ENCODE measurements around the gene RETSAT.
"Not testable (repeated sequence)": the region's sequence is repeated elsewhere in the genome, so short reads cannot be mapped to it uniquely, and the experiment has no call there.

Gene RETSAT

DNA sequence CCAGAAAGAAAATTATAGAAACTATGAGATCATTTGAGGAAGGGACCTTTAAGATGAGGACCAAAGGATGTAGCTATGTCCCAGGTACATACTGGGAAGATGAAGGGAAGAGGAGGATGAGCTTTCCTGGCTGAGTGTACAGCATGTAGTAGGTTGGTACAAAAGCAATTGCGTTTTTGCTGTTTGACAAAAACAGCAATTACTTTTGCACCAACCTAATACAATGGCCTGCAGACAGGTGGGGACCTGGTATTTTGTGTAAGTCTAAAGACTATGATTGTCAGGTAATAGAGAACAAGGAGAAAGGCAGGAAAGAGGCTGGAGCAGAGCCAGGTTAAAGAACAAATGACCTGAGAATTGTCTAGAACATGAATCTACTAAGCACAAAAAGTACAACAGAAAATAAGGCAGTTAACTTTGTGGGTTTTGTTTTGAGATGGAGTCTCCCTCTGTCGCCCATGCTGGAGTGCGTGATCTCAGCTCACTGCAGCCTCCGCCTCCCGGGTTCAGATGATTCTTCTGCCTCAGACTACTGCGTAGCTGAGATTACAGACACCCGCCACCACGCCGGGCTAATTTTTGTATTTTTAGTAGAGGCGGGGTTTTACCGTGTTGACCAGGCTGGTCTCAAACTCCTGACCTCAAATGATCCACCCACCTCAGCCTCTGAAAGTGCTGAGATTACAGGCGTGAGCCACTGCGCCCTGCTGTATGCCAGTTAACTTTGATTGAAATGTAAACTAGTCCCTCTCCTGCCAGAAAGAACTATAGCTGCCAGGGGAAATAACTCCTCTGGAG, 23.3 kb downstream of the RETSAT start:
- no peak for DNase-seq (ENCODE audit: low spot score)

DNA sequence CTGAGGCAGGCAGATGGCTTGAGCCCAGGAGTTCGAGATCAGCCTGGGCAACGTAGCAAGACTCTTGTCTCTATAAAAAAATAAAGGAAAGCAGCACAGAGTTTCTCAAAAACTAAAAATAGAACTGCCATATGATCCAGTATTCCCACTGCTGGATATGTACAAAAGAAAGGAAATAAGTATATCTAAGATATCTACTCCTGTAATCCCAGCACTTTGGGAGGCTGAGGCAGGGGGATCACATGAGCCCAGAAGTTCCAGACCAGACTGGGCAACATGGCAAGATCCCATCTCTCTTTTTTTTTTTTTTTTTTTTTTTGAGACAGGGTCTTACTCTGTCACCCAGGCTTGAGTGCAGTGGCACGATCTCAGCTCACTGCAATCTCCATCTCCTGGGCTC, 24.6 kb downstream of the RETSAT start:
- DNase-seq (ENCODE audit: low spot score), result not testable (repeated sequence)

DNA sequence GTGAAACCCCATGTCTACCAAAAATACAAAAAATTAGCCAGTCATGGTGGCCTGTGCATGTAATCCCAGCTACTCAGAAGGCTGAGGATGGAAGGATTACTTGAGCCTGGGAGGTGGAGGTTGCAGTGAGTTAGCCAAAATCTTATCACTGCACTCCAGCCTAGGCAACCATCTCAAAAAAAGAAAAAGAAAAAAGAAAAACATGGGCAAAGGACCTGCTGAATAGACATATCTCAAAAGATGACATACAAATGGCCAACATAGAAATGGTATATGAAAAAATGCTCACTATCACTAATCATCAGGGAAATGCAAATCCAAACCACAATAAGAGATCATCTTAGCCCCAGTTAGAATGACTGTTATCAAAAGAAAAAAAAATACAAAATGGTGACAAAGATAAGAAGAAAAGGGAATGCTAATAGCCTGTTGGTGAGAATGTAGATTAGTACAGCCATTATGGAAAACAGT, 25.1 kb downstream of the RETSAT start:
- DNase-seq (ENCODE audit: low spot score), result no peak

DNA sequence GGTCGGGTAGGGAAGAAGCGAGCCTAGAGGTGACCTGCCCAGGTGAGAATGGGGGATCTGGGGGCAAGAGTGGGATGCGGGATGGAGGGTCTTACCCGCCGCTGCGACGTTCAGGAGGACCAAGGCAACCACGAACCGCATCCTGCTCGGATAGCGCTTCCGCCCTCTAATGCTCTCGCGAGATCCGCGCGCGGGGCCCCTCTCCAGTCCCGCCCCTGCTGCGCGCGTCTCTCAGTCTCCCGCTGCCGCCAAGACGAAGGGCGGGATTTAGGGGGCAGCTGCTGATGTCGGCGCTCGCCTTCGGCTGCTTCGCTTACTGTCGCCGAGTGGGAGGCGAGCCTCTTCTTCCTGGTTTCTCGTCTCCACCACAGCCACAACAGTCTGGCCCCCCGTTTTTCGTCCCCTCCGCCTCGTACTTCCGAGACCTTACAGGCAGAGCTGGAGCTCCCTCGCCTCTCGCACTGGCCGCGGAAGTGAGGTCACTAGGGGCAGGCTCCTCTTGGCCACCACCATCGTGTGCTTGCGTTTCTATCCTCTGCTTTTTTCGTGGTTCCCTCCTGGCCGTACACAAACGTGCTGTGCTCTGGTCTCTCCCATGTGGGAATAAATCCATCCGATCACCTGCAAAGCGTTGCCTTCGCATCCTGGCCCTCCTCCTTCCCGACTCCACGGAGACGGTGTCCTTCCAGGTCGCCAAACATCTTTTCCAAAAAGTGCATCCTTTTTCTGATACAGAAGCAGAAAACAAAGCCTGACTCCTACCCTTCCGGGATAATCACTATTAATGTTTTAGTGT, 26.3 kb downstream of the RETSAT start, which contains the start of gene TGOLN2:
TGOLN2 (minus strand) TSS at position 168 of the 796 bp plus-strand sequence; CDS start at position 141, 27 bp downstream.
- peak; percentile 98 for DNase-seq (ENCODE audit: low spot score)

DNA sequence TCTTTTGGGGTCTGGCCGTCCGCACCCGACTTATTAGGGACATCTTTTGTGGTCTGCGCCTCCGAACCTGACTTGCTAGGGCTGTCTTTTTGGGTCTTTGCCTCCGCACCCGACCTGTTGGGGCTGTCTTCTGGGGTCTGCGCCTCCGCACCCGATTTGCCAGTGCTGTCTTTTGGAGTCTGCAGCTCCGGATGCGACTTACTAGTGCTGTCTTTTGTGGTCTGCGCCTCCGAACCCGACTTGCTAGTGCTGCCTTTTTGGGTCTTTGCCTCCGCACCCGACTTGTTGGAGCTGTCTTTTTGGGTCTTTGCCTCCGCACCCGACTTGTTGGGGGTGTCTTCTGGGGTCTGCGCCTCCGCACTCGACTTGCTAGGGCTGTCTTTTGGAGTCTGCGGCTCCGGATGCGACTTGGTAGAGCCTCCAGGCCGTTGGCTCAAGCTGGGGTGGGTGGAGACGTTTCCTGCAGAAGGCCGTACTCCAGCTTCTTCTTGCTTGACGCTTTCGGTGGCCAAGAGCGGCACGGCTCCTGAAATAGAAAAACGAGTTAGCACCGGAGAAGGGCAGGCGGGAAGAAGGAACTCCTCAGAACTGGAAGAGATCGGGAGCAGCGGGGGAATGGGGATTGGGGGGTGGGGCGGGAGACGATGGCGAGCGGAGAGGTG, 27.0 kb downstream of the RETSAT start:
- no peak for DNase-seq (ENCODE audit: low spot score)

DNA sequence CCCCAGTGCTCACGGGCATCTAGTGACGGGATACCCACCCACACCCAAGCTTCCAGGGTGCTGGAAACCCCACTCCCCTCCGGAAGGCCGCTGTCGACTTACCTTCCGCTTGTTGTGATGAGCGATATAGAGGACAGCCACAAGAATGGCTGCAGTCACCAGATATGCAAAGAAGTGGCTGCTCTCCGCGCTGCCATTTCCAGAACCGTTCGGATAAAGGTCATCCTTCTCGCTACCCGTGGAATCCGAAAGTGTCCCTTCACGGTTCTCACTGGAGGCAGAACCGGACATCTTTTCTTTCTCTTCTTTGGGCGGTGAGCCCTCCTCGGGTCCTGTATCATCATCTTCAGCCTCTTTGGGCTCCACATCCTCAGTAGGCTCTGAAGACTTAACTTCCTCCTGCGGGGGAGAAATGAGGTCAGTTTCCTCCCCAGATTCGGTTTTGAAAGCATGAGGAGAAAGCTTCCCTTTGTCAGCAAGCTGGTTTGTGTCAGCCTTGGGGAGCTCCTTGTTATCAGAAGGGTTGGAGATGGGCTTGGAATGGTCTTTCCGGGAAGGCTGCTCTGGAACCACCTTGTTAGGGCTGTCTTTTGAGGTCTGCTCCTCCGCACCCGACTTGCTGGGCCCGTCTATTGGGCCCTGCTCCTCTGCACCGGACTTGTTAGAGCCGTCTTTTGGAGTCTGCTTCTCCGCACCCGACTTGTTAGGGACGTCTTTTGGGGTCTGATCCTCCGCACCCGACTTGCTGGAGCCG, 27.7 kb downstream of the RETSAT start:
- no peak for DNase-seq (ENCODE audit: low spot score)

DNA sequence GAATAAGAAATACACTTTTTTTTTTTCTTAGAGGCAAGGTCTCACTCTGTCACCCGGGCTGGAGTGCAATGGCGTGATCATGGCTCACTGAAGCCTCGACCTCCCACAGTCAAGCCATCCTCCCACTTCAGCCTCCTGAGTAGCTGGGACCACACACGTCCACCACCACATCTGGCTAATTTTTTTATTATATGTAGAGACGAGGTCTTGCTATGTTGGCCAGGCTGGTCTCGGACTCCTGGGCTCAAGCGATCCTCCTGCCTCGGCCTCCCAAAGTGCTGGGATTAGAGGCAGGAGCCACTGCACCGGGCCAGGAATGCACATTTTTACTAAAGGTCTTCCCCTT, 28.9 kb downstream of the RETSAT start:
- no peak for DNase-seq (ENCODE audit: low spot score)

DNA sequence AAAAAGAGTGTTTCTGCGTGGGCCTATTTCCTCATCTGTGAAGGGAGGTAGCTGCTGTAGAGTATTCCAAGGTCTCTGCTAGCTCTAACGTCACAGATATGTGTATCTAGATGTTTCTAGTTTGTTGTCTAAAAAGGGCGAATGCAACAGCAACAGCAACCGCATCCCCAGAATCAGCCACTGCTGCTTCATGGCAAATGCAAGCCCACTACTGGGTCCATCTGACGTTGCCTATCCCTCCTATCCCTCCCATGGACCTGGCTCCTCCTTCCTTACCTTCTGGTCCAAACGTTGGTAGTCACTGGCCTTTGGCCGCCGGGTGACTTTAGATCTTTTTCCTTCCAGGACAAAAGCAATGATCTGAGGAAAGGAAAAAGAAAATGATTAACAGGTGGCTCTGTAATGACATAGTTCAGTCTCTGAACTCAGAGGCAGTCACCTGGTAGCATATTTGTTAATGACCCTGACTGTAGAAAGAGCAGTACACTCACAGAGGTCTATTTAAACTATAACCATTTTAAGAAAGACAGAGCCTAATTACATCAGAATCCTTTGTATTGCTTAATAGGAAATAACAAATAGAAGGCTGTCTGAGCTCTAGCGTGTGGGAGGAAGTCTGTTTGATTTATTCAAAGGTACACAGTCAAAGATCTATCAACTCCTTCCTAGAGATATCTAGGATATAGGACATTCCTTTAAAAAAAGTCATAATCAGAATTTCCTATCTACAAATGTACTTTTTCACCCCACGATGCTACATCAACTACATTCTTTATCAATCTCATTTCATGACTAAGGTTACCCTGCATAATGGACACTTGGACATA, 29.5 kb downstream of the RETSAT start:
- no peak for DNase-seq (ENCODE audit: low spot score)

DNA sequence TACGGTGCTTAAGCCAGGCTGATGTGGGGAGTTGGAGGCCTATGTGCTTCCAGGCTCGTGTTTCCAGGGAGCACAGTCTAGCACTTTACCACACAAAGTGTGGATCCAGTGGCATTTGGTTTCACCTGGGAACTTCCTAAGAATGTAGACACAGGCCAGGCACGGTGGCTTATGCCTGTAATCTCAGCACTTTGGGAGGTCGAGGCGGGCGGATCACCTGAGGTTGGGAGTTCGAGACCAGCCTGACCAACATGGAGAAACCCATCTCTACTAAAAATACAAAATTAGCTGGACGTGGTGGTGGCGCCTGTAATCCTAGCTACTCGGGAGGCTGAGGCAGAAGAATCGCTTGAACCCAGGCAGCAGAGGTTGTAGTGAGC, 30.4 kb downstream of the RETSAT start:
- DNase-seq (ENCODE audit: low spot score), result not testable (repeated sequence)

DNA sequence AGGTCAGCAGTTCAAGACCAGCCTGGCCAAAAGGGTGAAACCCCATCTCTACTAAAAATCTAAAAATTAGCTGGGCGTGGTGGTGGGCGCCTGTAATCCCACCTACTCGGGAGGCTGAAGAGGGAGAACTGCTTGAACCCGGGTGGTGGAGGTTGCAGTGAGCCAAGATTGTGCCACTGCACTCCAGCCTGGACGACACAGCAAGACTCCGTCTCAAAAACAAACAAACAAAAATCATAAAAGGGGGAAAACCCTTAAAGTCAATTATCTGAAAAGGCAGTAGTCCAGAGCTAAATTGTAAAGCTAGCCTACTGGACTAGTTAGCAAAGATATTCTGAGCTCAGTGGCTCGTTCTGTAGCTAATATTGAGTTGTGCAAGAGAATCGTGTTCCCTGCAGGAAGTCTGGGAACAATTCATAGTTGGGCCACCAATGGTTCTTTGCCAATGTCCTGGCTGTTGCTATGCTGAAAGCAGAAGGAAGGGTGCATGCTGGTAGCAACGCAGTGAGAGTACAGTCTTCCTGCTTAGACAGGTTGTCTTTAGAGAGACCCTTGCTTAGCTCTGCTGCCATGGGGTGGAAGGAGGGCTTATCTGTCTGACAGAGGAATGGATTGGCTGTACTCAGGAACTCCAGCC, 30.9 kb downstream of the RETSAT start:
- no peak for DNase-seq (ENCODE audit: low spot score)

DNA sequence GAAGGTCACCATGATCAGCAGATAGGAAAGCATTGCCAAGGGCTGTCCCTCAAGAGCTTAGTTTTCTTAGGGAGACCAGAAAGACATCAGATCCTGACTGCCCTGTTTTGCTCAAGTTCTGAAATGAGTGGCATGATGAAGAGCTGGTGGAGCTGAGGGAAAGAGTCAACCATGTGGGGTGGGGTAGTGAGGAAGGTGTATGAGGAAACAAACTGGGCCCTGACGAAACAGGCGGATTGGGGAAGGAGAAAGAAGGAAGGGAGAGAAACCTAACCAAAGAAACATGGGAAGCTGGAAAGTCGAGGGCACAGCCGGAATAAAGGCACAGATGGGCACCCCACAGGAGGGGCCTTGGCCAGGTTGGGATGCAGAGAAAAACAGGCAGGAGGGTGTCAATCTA, 34.5 kb downstream of the RETSAT start:
- DNase-seq (ENCODE audit: low spot score), result no peak

DNA sequence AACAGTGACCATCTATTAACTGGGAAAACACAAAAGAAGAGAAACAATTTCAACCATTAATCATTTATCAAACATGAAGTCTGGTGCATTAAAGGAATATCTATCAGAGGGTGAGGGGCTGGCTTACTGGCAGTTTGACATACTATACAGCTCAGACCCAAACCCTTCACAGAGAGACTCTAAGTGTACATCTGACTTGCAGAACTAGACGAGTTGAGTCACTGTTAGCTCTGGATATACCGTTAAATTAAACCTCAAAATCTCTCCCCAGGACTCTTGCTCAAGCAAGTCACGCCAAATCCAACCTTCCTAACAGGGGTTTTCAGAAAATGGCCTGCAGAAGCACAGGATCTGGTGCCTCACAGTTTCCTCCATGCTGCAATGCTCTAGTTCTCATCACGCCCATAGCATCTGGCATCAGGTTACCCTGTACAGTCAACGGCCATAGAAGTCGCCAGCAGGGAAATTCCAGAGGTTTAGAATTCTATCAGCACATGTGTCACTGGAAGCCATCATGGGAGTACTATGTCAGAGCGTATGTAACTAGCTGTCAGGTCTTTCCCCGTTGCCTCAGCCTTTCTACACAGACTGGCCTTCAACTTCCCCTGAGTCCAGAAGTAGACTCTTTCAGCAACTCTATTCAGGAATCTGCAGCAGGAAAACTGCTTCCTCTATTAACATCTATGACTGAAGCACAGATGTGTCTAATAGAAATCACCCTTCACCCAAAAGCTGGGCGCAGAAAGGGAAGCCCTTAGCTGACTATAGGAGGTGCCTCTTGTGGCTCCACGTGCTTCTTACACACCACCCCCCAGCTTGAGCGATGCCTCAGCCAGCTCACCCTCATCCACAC, 35.9 kb downstream of the RETSAT start:
- no peak for DNase-seq (ENCODE audit: low spot score)

DNA sequence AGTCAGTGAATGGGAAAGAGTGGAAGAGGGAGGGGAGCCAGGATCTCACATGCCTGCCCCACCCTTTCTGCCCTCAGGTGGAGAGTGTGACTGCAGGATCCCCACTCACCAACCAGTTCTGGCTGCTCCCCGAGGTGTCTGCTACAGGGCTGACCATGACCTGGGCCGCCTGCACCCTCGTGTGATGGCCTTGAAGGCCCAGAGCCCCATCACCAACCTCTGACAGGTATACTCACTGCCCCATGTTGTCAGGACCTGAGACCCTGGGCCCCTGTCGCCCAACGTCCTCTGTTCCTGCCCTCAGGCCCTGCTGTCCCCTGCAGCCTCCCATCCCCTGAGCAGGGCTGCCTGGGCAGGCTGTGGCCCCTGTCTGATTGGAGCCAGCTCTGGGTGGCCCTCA, 38.4 kb downstream of the RETSAT start:
- not testable (repeated sequence) for DNase-seq (ENCODE audit: low spot score)

DNA sequence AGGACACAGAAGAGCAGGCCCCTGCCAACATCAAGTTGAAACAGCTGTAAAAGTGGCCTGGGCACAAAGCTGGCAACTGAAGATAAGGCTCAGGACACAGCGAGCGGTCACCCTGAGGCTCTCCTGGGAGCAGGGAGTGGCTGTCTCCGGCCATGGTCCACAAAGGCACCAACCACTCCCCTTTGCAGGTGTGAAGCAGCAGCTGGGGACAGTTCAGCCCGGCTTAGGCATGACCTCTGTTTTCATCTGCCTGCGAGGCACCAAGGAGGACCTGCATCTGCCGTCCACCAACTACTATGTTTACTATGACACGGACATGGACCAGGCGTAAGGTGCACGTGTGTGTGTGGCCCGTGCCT, 39.5 kb downstream of the RETSAT start:
- DNase-seq (ENCODE audit: low spot score), result no peak

DNA sequence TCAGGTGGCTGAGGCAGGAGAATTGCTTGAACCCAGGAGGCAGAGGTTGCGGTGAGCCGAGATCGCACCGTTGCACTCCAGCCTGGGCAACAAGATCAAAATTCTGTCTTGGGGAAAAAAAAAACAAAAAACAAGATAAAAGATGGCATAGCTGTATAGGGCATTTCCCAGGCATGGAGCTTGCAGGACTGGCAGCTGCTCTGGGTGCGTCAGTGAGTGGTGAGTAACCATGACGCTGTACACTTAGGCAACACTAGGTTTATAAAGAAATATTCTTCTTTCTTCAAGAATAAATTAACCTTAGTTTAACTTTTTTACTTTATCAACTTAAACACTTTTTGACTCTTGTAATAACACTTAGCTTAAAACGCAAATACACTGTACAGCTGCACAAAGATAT, 41.9 kb downstream of the RETSAT start:
- no peak for DNase-seq (ENCODE audit: low spot score)

DNA sequence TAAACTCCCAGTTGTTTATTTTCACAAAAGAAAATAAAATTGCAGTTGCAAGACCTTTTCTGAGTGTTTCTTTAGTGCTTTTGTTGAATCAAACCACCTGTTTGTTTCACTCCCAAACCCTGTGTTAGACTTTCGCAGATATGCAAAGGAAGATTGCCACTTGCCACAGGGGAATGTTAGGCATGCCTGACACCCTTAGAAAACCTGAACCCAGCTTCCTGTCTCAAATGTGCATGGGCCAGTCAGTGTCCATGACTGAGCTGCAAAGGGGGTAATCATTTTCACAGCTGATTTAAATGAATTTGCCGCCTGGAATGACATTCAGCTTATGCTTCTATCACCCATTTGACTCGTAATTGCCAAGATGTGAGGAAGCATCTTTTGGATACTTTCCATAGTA, 44.0 kb downstream of the RETSAT start:
- no peak for DNase-seq (ENCODE audit: low spot score)

DNA sequence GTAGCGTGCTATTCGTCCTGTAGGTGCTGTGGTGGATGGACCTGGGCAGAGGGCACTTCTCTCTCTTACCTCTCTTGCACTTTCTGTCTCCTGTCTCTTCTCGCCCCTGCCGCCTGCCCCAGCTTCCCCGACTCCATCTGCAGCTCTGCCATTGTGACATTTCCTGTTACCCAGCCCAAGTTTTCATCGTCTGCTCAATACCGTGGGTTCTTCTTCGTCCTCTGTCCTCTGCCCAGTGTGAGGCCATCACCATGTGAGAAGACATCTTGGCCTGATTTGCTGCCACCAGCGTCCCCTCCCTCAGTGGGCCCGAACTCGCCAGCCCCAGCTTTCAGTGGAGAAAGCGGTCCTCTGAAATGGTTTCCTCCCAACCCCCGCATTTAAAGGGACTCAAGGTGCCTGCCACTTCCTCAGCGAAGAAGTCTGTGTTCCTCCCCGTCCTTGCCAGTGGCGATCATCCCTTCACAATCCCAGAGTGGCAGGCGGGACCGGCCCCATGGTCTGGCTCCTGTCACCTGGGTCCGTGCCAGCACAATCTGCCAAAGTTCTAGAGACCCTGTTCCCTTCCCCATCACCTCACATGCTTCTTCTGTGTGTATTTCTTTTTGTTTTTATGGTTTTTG, 44.5 kb downstream of the RETSAT start:
- DNase-seq (ENCODE audit: low spot score), result no peak

DNA sequence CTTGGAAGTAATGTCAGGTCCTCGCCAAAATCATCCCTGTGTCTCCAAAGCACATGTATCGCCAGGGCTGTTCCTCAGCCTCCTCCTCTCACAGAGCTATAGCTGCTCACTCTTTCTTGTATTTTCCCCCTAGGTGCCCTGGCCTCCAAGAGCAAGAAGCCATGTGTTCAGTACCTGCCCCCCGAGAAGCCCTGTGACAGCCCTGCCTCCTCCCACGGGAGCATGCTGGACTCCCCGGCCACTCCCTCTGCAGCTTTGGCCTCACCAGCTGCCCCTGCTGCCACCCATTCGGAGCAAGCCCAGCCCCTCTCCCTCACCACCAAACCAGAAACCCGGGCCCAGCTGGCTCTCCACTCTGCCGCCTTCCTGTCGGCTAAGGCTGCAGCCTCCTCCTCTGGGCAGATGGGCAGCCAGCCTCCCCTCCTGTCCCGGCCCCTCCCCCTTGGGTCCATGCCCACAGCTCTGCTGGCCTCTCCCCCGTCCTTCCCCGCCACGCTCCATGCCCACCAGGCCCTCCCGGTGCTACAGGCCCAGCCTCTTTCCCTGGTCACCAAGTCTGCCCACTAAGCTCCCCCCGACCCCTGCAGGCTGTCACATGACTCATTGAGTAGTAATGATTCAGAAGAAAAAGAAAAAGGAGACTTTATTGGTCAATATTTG, 45.3 kb downstream of the RETSAT start:
- DNase-seq (ENCODE audit: low spot score), result no peak

DNA sequence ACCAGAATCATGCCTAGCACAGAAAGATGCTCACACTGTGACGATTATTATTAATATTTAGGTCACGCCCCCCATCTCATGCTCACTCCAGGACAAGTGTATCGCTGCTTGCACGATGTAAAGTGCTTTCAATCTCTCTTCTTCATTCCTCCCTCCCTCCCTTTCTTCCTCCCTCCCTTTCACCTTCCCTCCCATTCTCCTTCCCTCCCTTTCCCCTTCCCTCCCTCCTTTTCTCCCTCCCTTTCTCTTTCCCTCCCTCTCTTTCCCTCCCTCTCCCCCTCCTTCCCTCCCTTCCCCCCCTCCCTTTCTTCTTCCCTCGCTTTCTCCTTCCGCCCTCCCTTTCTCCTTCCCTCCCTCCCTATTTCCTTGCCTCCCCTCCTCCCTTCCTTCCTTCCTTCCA, 46.1 kb downstream of the RETSAT start:
- DNase-seq (ENCODE audit: low spot score), result no peak
